Measurements from ENCODE around the gene FAF1.

Gene FAF1

DNA sequence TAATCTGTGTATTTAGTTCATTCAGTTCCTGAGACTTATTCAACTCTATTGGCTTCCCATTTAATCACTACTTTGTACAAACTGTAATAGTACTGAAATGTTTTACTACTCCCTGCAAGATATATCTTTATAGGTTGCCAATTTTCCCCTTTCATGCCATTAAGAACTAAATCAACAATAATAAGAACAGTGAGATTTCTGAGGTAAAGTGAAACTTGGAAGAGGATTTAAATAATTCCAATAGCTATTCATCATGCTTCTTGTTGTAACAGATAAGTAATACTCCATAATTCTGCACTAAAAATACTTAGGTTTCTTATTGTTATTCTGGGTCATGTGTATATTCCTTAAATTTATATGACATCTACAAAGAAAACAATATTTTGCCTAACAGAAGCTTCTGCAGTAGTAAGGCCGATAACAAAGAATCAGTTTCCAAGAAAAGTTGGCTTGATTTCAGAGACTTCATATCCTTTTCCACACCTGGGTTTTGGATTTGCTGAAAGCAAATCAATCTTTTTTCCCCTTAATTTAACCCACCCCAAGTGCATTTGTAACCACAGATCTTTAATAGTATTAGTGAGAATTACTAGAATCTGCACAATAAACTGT is 258.3 kb downstream of the FAF1 start:
- TF ChIP-seq GATA3 (IDR thresholded peaks at IDR 0.05; ENCODE audit: low read depth, low read length) (no peak), GATA2 (IDR thresholded peaks at IDR 0.05; ENCODE audit: low read depth, low read length) (no peak)

GRCh38 chr1:50700621-50701020 is 259.4 kb downstream of the FAF1 start:
- TF ChIP-seq GATA2 (IDR thresholded peaks at IDR 0.05; ENCODE audit: low read depth, low read length) (no peak), GATA3 (IDR thresholded peaks at IDR 0.05; ENCODE audit: low read depth, low read length) (no peak)

DNA sequence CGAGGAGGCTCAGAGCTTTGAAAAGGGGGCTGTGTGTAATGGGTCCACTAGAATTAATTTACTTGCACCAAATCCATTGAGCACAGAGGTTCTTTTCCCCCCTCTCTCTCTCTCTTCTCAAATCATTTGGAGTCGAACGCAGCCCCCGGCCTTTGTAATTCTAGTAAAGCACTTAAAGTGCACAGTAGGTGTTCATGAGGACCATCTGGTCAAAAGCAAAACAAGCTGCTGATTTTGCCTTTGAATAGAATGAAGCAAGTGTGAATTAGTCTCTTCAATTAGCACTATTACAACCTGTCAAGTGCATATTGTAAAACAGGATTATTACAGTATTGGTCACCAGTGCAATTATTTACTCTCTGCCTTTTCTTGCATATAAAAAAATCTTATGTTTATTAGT is 259.9 kb downstream of the FAF1 start:
- TF ChIP-seq GATA3 (IDR thresholded peaks at IDR 0.05; ENCODE audit: low read depth, low read length) (no peak), GATA2 (IDR thresholded peaks at IDR 0.05; ENCODE audit: low read depth, low read length) (no peak)

- TF ChIP-seq GATA3 (IDR thresholded peaks at IDR 0.05; ENCODE audit: low read depth, low read length): no peak
- TF ChIP-seq GATA2 (IDR thresholded peaks at IDR 0.05; ENCODE audit: low read depth, low read length): no peak
These were observed 260.3 kb downstream of the FAF1 start for GRCh38 chr1:50699795-50700194.

GRCh38 chr1:50697440-50698421 is 262.3 kb downstream of the FAF1 start:
- TF ChIP-seq GATA3 (IDR thresholded peaks at IDR 0.05; ENCODE audit: low read depth, low read length) (no peak), GATA2 (IDR thresholded peaks at IDR 0.05; ENCODE audit: low read depth, low read length) (no peak)

DNA sequence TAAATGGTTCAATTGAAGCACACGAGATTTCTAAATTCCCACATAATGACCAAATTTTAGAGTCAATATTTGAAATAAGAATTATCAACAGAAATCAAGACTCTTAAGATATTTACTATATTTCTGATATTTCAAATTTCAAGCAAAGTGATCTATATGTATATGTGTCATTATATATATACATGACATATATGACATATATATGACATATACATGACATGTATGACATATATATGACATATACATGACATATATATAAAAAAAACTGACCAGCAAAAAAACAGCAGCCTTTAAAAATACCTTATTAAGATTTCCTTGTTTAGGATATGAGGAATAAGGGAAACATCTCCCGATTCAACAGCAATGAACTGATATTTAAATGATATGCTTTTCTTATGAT is 266.2 kb downstream of the FAF1 start:
- TF ChIP-seq GATA3 (IDR thresholded peaks at IDR 0.05; ENCODE audit: low read depth, low read length): no peak
- TF ChIP-seq GATA2 (IDR thresholded peaks at IDR 0.05; ENCODE audit: low read depth, low read length): no peak

DNA sequence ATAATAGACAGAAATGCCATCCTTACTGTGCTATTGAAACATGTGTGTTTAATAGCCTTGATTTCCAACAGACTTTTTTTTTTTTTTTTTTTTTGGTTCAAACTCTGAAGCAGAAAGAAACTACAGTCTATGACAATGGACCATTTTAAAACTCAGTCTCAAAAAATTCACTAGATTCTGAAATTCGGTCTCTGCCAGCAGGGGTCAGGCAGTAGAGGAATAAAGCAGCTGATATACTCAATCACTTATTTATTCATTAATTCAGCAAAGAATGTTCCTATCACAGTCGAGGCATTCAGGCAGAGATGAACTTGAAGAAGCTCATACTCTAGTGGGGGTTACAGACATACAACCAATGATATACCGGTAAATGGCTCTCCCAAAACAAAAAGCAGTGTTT is 275.9 kb downstream of the FAF1 start:
- no peak for TF ChIP-seq GATA3 (IDR thresholded peaks at IDR 0.05; ENCODE audit: low read depth, low read length)
- no peak for TF ChIP-seq GATA2 (IDR thresholded peaks at IDR 0.05; ENCODE audit: low read depth, low read length)

DNA sequence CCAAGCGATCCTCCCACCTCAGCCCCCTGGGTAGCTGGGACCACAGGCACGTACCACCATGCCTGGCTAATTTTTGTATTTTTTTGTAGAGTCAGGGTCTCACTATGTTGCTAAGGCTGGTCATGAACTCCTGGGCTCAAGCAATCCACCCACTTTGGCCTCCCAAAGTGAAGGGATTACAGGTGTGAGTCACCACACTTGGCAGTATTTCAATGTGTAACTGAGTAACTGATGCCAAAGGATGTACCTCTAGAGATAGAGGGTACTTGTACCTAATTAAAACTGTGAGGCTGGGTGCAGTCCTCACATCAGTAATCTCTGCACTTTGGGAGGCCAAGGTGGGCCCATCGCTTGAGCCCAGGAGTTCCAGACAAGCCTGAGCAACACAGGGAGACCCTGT is 278.1 kb downstream of the FAF1 start:
- TF ChIP-seq GATA2 (IDR thresholded peaks at IDR 0.05; ENCODE audit: low read depth, low read length) (no peak), GATA3 (IDR thresholded peaks at IDR 0.05; ENCODE audit: low read depth, low read length) (no peak)

GRCh38 chr1:50667710-50668356 is 292.2 kb downstream of the FAF1 start:
- TF ChIP-seq GATA3 (IDR thresholded peaks at IDR 0.05; ENCODE audit: low read depth, low read length): no peak
- no peak for TF ChIP-seq GATA2 (IDR thresholded peaks at IDR 0.05; ENCODE audit: low read depth, low read length)

DNA sequence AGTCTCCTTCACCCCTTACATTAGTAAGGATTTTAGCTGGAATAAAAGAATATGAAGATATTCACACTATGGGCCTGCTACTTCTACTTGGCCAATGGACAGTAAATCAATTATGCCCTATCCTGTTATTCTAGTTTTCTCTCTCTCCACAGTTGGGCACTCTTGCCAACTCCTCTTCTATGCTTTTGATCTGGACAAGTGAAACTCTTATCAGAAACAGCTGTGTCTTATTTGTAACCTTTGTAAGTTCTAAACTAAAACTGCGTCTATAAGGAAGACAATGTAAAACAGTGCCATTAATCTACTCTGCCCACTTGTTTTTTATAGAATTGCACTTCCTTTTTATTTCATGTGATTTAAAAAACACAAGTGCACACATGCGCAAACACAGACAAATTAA is 292.8 kb downstream of the FAF1 start:
- TF ChIP-seq GATA2 (IDR thresholded peaks at IDR 0.05; ENCODE audit: low read depth, low read length): no peak
- no peak for TF ChIP-seq GATA3 (IDR thresholded peaks at IDR 0.05; ENCODE audit: low read depth, low read length)

- TF ChIP-seq GATA3 (IDR thresholded peaks at IDR 0.05; ENCODE audit: low read depth, low read length) (no peak), GATA2 (IDR thresholded peaks at IDR 0.05; ENCODE audit: low read depth, low read length) (no peak)
These were observed 293.2 kb downstream of the FAF1 start for GRCh38 chr1:50666849-50667248.

- TF ChIP-seq GATA3 (IDR thresholded peaks at IDR 0.05; ENCODE audit: low read depth, low read length) (no peak), GATA2 (IDR thresholded peaks at IDR 0.05; ENCODE audit: low read depth, low read length) (no peak)
These were observed 294.7 kb downstream of the FAF1 start for GRCh38 chr1:50665413-50665812.

GRCh38 chr1:50661626-50662025 is 298.4 kb downstream of the FAF1 start:
- TF ChIP-seq GATA2 (IDR thresholded peaks at IDR 0.05; ENCODE audit: low read depth, low read length) (no peak), GATA3 (IDR thresholded peaks at IDR 0.05; ENCODE audit: low read depth, low read length) (no peak)

- TF ChIP-seq GATA2 (IDR thresholded peaks at IDR 0.05; ENCODE audit: low read depth, low read length): no peak
- TF ChIP-seq GATA3 (IDR thresholded peaks at IDR 0.05; ENCODE audit: low read depth, low read length): no peak
These were observed 300.9 kb downstream of the FAF1 start for GRCh38 chr1:50659107-50659662.

Data from SH-SY5Y (cell line).